ENCODE results near the gene GDI2. TPM values are rescaled to one million over a fixed set of nuclear protein-coding genes. Genes with fewer than 3 reads are reported as not detected.

The GDI2 gene
- total and polyA plus RNA-seq, 9 of the 15 experiments (the other 6 are each of a cell fraction or from before 2014, with no cell fraction given), result 262 to 424 (median 287) TPM

DNA sequence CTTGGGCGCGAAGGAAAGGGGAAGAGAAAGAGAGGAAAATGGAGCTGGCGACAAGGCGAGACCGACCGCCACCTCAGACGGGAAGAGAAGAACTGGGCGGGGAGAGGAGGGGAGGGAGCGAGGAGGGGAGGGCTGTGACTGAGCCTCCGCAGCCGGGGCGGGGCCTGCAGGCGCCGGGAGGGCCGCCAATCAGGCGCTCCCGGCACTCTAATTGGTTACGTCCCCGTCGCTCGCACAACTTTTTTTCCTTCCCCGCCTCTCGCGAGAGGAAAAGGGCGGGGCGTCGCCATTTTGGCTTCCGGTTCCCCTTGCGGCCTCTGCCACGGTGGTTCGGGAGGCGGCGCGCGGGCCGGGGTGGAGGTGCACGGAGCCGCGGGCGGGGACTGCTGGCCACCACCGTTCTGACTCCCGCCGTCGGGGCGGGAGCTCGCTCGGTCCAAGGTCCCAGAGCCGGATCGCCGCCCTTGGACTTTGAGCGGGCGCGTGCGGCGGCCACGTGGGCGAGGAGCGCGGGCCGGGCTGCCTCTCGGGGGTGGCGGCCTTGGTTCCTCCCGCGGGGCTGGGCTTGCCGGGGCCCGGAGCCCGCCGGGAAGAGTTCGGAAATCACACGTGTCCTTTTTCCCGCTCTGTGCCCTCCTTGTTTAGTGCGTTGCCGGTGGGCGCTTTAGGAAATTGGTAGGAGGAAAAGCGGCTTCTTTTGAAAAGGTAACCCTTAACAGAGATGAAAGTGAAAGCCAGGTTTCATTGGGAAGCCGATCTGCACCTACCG, at the start of gene GDI2 (continued):
- TF ChIP-seq, protein P1, sequence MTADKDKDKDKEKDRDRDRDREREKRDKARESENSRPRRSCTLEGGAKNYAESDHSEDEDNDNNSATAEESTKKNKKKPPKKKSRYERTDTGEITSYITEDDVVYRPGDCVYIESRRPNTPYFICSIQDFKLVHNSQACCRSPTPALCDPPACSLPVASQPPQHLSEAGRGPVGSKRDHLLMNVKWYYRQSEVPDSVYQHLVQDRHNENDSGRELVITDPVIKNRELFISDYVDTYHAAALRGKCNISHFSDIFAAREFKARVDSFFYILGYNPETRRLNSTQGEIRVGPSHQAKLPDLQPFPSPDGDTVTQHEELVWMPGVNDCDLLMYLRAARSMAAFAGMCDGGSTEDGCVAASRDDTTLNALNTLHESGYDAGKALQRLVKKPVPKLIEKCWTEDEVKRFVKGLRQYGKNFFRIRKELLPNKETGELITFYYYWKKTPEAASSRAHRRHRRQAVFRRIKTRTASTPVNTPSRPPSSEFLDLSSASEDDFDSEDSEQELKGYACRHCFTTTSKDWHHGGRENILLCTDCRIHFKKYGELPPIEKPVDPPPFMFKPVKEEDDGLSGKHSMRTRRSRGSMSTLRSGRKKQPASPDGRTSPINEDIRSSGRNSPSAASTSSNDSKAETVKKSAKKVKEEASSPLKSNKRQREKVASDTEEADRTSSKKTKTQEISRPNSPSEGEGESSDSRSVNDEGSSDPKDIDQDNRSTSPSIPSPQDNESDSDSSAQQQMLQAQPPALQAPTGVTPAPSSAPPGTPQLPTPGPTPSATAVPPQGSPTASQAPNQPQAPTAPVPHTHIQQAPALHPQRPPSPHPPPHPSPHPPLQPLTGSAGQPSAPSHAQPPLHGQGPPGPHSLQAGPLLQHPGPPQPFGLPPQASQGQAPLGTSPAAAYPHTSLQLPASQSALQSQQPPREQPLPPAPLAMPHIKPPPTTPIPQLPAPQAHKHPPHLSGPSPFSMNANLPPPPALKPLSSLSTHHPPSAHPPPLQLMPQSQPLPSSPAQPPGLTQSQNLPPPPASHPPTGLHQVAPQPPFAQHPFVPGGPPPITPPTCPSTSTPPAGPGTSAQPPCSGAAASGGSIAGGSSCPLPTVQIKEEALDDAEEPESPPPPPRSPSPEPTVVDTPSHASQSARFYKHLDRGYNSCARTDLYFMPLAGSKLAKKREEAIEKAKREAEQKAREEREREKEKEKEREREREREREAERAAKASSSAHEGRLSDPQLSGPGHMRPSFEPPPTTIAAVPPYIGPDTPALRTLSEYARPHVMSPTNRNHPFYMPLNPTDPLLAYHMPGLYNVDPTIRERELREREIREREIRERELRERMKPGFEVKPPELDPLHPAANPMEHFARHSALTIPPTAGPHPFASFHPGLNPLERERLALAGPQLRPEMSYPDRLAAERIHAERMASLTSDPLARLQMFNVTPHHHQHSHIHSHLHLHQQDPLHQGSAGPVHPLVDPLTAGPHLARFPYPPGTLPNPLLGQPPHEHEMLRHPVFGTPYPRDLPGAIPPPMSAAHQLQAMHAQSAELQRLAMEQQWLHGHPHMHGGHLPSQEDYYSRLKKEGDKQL (CRISPR knock-in tag; IDR thresholded peaks at IDR 0.05; ENCODE audit: borderline replicate concordance), result peak; percentile 67; the same call in 1 of the 2 replicates
- TF ChIP-seq ZNF23 (CRISPR knock-in tag; IDR thresholded peaks at IDR 0.05) (no peak), ZNF507 (tag; conservative IDR thresholded peaks at IDR 0.05) (no peak), NR1H2 (CRISPR knock-in tag; IDR thresholded peaks at IDR 0.05) (no peak), U2AF2 (optimal IDR thresholded peaks at IDR 0.05; ENCODE audit: low read depth, low read length) (no peak), PRPF4 (IDR thresholded peaks at IDR 0.05; ENCODE audit: insufficient read depth, low read depth, low read length, poor library complexity, severe bottlenecking) (peak; percentile 26), ZNF79 (CRISPR knock-in tag; IDR thresholded peaks at IDR 0.05; ENCODE audit: low read depth) (no peak), FOXJ2 (tag; IDR thresholded peaks at IDR 0.05) (no peak), GTF2F1 (IDR thresholded peaks at IDR 0.05; ENCODE audit: low read depth, low read length) (peak; percentile 66; the same call in 1 of the 2 replicates), HNRNPK (IDR thresholded peaks at IDR 0.05; ENCODE audit: low read depth, low read length, poor library complexity, severe bottlenecking) (no peak)
- TF ChIP-seq, protein P2, sequence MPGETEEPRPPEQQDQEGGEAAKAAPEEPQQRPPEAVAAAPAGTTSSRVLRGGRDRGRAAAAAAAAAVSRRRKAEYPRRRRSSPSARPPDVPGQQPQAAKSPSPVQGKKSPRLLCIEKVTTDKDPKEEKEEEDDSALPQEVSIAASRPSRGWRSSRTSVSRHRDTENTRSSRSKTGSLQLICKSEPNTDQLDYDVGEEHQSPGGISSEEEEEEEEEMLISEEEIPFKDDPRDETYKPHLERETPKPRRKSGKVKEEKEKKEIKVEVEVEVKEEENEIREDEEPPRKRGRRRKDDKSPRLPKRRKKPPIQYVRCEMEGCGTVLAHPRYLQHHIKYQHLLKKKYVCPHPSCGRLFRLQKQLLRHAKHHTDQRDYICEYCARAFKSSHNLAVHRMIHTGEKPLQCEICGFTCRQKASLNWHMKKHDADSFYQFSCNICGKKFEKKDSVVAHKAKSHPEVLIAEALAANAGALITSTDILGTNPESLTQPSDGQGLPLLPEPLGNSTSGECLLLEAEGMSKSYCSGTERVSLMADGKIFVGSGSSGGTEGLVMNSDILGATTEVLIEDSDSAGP (CRISPR knock-in tag; IDR thresholded peaks at IDR 0.05), result no peak
- TF ChIP-seq, protein P3, sequence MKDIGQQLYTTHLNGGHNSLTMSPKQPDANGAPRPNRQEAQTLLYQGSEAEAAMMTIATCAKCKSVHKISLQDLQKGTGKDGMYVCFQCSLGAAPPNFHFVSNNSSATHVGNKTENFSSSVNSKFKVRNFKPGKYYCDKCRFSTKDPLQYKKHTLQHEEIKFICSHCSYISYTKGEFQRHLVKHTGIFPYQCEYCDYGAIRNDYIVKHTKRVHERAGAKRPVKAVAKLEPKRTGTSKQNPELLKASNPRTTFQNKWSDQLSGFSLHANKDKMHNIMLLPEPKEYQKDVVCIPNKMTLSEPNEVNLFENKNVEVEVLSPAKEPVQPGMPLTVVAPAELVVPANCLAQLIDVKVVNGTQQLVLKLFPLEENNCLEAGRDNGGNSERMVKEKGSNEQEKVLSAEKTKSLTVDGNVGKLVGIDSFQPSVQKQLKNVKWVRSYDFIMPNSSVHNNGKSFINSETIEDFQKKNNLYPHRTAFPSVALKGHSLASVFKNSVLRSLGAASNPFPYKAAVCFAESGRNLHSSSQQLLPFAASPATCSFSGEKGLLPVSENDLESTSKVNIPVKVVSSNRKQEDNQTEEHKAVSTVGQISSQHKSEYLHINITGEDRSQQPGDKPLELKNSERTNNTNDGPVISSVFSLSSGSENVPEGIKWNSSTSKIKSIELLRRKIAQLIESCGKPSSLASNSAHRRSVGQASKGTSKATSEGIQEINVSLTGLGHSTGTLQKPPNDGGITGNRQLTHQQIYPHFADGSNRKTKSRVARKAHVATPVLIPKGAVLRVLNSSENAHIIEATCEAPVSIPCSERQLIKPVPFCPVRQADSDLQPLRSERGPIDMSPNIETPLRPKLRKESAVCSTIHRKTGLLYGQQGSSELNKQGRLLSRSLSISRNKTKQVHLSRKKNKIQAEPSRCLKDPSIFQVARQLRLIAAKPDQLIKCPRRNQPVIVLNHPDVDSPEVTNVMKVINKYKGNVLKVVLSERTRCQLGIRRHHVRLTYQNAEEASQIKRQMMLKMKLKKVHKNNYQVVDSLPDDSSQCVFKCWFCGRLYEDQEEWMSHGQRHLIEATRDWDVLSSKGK (CRISPR knock-in tag; IDR thresholded peaks at IDR 0.05), result no peak

Measured in K562 (cell line).